HepG2 (cell line): ENCODE results near the gene MIER1. TPM values are rescaled to one million over a fixed set of nuclear protein-coding genes. Genes with fewer than 3 reads are reported as not detected.

Experiments
- ATAC-seq: fragments of 200-7000 bp; cut with Tn5 transposase; 3 replicates; pipeline ENCODE4 v1.9.1; 2020; ENCODE audit warnings: mild to moderate bottlenecking, moderate library complexity
- BruUV-seq: library from RNA; stranded (reverse); fragments of 400-500 nt; replicated peaks from 2 replicates; lab custom pipeline; 2021; lab: Mats Ljungman, UMichigan
- CTCF ChIA-PET: fragments of 300-600 bp; formaldehyde crosslinking; extraction: SDS; loops from one replicate; lab custom pipeline; 2021; ENCODE audit warnings: low total read pairs, inconsistent platforms, low intra/inter-chr PET ratio; lab: Yijun Ruan, JAX
- POLR2A ChIA-PET: fragments of 350-600 bp; sonication (Branson Sonifier 250); formaldehyde crosslinking; loops from one replicate; lab custom pipeline; 2020; ENCODE audit warnings: antibody characterized with exemption, inconsistent platforms; lab: Yijun Ruan, JAX
- DNase-seq: peaks from one replicate; pipeline ENCODE4 v3.0.0-alpha.2; 2015; ENCODE audit warnings: low spot score
- FAIRE-seq: peaks from 3 replicates; lab custom pipeline; 2011; peaks lifted over from hg19 to GRCh38; lab: Jason Lieb, UNC
- H2AFZ ChIP-seq: one replicate; pipeline ENCODE4 v1.6.1; 2011; ENCODE audit warnings: low read length, inconsistent platforms
- H3K27ac ChIP-seq: fragments of 300-600 bp; 3 replicates; pipeline ENCODE4 v1.8.0; 2011; ENCODE audit warnings: mixed run types, mild to moderate bottlenecking, mixed read lengths, low read length, inconsistent platforms; ENCODE audit not compliant: insufficient read depth; ENCODE audit errors: extremely low read length
- H3K27me3 ChIP-seq, 2 experiments: fragments of 200-600 bp in 1 of 2; 2 replicates in 1 of 2; 3 replicates in 1 of 2; pipeline versions ENCODE4 v1.6.0 to v1.8.0; 2011; ENCODE audit warnings: low read length in 2 of 2, mild to moderate bottlenecking in 2 of 2, moderate library complexity in 2 of 2, inconsistent platforms in 1 of 2; ENCODE audit not compliant: insufficient read depth in 2 of 2, control insufficient read depth in 1 of 2
- H3K36me3 ChIP-seq, 2 experiments: fragments of 200-600 bp in 1 of 2; replicated peaks in 1 of 2; 2 replicates in 1 of 2; 3 replicates in 1 of 2; pipeline versions ENCODE4 v1.5.1 to v1.8.0; 2011; ENCODE audit warnings: low read length in 2 of 2, inconsistent platforms in 1 of 2; ENCODE audit not compliant: insufficient read depth in 2 of 2, control insufficient read depth in 1 of 2
- H3K4me1 ChIP-seq: 2 replicates; pipeline ENCODE4 v1.5.1; 2012; ENCODE audit warnings: low read length, inconsistent platforms; ENCODE audit not compliant: insufficient read depth
- H3K4me2 ChIP-seq: 2 replicates; pipeline ENCODE4 v1.6.0; 2011; ENCODE audit warnings: low read depth, low read length, inconsistent platforms
- H3K4me3 ChIP-seq, 3 experiments: fragments of 200-600 bp in 1 of 3; sonication (generic), shearing (Covaris generic) in 1 of 3; replicated peaks in 1 of 3; 2 replicates each; pipeline ENCODE4 v1.5.1; 2011 to 2016; ENCODE audit warnings: low read length in 3 of 3, inconsistent platforms in 2 of 3, low read depth in 2 of 3, mild to moderate bottlenecking in 2 of 3, control low read depth in 1 of 3, mixed read lengths in 1 of 3; ENCODE audit not compliant: insufficient read depth in 1 of 3
- H3K79me2 ChIP-seq: one replicate; pipeline ENCODE4 v1.6.1; 2011; ENCODE audit warnings: low read length, inconsistent platforms; ENCODE audit not compliant: insufficient read depth
- H3K9ac ChIP-seq: 2 replicates; pipeline ENCODE4 v1.6.0; 2011; ENCODE audit warnings: mild to moderate bottlenecking, low read depth, low read length, inconsistent platforms; ENCODE audit not compliant: insufficient read depth
- H3K9me3 ChIP-seq: 2 replicates; pipeline ENCODE4 v1.5.1; 2012; ENCODE audit warnings: mild to moderate bottlenecking, low read length
- H4K20me1 ChIP-seq: 2 replicates; pipeline ENCODE4 v1.6.0; 2011; ENCODE audit warnings: inconsistent platforms, mild to moderate bottlenecking, low read length, moderate library complexity; ENCODE audit not compliant: insufficient read depth
- CHCHD3 ChIP-seq: sonication (generic); formaldehyde crosslinking; IDR thresholded peaks from 2 replicates; pipeline ENCODE4 v1.8.0; 2022; ENCODE audit warnings: mild to moderate bottlenecking, missing genetic modification reagents, moderate library complexity
- KDM5A ChIP-seq: fragments of 200-600 bp; sonication (generic); IDR thresholded peaks from 2 replicates; pipeline ENCODE4 v1.7.0; 2018; ENCODE audit warnings: antibody characterized with exemption, mild to moderate bottlenecking, low read length, borderline replicate concordance
- MAFK ChIP-seq, 2 experiments: IDR thresholded peaks in 1 of 2; conservative IDR thresholded peaks in 1 of 2; 2 replicates each; pipeline ENCODE4 v1.6.1; 2011; ENCODE audit warnings: improper control_type of control experiment in 2 of 2, low read length in 2 of 2
- POLR2G ChIP-seq: fragments of 200-400 bp; formaldehyde crosslinking; IDR thresholded peaks from 2 replicates; pipeline ENCODE4 v1.6.1; 2018; ENCODE audit warnings: mild to moderate bottlenecking, low read depth, low read length, moderate library complexity
- RARG ChIP-seq: sonication (generic); formaldehyde crosslinking; IDR thresholded peaks from 2 replicates; pipeline ENCODE4 v1.4.0; 2020; ENCODE audit warnings: low read depth, mild to moderate bottlenecking, missing genetic modification reagents
- SP5 ChIP-seq: IDR thresholded peaks from 2 replicates; pipeline ENCODE4 v1.6.1; 2016; ENCODE audit warnings: low read depth, borderline replicate concordance
- ZNF256 ChIP-seq: sonication (generic); formaldehyde crosslinking; conservative IDR thresholded peaks from 2 replicates; pipeline ENCODE4 v1.4.0; 2020; ENCODE audit warnings: missing genetic modification reagents
- WGBS: methylation state at CpG from one replicate; pipeline ENCODE4 v1.1.6; 2017; ENCODE audit warnings: low lambda C conversion rate; 5-methylcytosine and 5-hydroxymethylcytosine counted together
- in situ Hi-C: cut with HindIII; loops from 2 replicates; pipeline ENCODE4 v1.10.0; 2017; ENCODE audit warnings: low pct_unique_long_range_greater_than_20kb; ENCODE audit not compliant: extremely low pct_ligation_motif_present
- intact Hi-C: fragments of 100-400 bp; cut with micrococcal nuclease; formaldehyde crosslinking; loops from one replicate; pipeline ENCODE4 v1.10.0; 2022; ENCODE audit not compliant: unreplicated experiment
- polyA plus RNA-seq, 8 experiments: library from polyadenylated mRNA; depleted of rRNA in 3 of 8; stranded (reverse) in 7 of 8; unstranded in 1 of 8; fragments of >200 nt; fragmentation: Illumina TruSeq in 4 of 8; extraction: Trizol in 4 of 8; gene quantifications; 2 replicates each; pipeline versions ENCODE4 v1.2.1 to v1.2.3, GENCODE V29; 2011 to 2016; ENCODE audit warnings: low read depth in 4 of 8, missing spikeins in 1 of 8, mixed read lengths in 1 of 8; ENCODE audit not compliant: insufficient read depth in 1 of 8
- total RNA-seq, 5 experiments: library from RNA; depleted of rRNA; stranded (reverse); fragments of >200 nt; fragmentation: Illumina TruSeq; extraction: Trizol; gene quantifications; 2 replicates each; pipeline ENCODE4 v1.2.3, GENCODE V29; 2016; ENCODE audit warnings: low read depth in 1 of 5
- TF ChIP-seq, protein P1 (sequence below): sonication (generic); formaldehyde crosslinking; IDR thresholded peaks from 2 replicates; pipeline ENCODE4 v1.9.0; 2021; ENCODE audit warnings: missing genetic modification reagents, borderline replicate concordance
- TF ChIP-seq, protein P2 (sequence below): sonication (generic); formaldehyde crosslinking; IDR thresholded peaks from 2 replicates; pipeline ENCODE4 v1.4.0; 2020; ENCODE audit warnings: missing genetic modification reagents
- TF ChIP-seq, protein P3 (sequence below): sonication (generic); formaldehyde crosslinking; IDR thresholded peaks from 2 replicates; pipeline ENCODE4 v1.4.0; 2020; ENCODE audit warnings: mild to moderate bottlenecking, missing genetic modification reagents, borderline replicate concordance

MIER1 gene
- total and polyA plus RNA-seq, 2 of the 13 experiments (the other 11 are each of a cell fraction or from before 2014, with no cell fraction given) = 7.0 to 30.4 TPM

DNA sequence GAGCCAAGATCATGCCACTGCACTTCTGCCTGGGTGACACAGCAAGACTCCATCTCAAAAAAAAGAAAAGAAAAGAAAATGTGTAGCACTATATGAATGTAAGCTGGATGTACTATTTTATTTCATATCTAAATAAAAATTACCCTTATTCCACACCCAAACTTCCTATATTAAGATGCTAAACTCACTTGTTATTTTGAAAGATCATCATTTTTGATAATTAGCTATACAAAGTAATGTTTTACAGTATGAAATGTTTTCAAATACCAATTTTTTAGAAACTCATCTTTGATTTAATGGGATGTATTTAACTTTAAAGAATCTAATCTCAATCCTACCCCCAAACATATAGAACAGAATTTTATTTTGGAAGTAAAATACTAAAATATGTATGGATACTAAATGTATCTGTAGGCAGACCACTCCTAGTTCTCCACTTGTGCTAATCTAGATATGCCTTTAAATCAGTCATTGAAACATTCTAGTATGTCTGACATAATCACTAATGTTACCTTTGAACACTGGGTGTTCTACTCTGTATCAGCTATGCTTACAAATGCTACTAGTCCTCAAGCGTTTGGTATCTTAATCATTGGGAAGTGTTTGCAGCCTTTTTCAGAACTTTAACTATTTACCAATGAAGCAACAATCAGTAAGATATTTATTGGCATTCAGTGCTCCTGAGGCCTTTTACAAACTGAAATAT, 12.9 kb downstream of the MIER1 start:
- POLR2A ChIA-PET = no interaction called here
- H3K4me2 ChIP-seq = no peak overlapping the region
- no peak for FAIRE-seq
- H3K9me3 ChIP-seq = no peaks in the 10 kb centered on the region
- peaks cover 86% of the 10 kb centered on the region for H3K4me1 ChIP-seq
- peaks cover 5% of the 10 kb centered on the region; the same call in 1 of the 2 replicates for H4K20me1 ChIP-seq
- TF ChIP-seq, protein P1, sequence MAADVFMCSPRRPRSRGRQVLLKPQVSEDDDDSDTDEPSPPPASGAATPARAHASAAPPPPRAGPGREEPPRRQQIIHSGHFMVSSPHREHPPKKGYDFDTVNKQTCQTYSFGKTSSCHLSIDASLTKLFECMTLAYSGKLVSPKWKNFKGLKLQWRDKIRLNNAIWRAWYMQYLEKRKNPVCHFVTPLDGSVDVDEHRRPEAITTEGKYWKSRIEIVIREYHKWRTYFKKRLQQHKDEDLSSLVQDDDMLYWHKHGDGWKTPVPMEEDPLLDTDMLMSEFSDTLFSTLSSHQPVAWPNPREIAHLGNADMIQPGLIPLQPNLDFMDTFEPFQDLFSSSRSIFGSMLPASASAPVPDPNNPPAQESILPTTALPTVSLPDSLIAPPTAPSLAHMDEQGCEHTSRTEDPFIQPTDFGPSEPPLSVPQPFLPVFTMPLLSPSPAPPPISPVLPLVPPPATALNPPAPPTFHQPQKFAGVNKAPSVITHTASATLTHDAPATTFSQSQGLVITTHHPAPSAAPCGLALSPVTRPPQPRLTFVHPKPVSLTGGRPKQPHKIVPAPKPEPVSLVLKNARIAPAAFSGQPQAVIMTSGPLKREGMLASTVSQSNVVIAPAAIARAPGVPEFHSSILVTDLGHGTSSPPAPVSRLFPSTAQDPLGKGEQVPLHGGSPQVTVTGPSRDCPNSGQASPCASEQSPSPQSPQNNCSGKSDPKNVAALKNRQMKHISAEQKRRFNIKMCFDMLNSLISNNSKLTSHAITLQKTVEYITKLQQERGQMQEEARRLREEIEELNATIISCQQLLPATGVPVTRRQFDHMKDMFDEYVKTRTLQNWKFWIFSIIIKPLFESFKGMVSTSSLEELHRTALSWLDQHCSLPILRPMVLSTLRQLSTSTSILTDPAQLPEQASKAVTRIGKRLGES (CRISPR knock-in tag) = no peak
- TF ChIP-seq MAFK (conservative IDR thresholded peaks at IDR 0.05 in 1 of 2, IDR thresholded peaks at IDR 0.05 in 1 of 2; ENCODE audit: low read length in 2 of 2) = peak; percentile 39 to 58; a peak in 3 of 4 replicates
- in situ Hi-C loops = loop anchor here (25.0 kb wide), 1 partner anchor 475 kb away; no protein-coding TSS in a partner anchor
- no peak for DNase-seq
- WGBS = 0% methylated on average over 1 of the region's 1 CpG
- H3K27me3 ChIP-seq = no peaks in the 10 kb centered on the region
- peaks cover 93% of the 10 kb centered on the region for H3K79me2 ChIP-seq
- H3K4me3 ChIP-seq = no peak overlapping the region
- CTCF ChIA-PET = no interaction called here
- H3K36me3 ChIP-seq = no peaks in the 10 kb centered on the region; a peak in 2 of 5 replicates
- H3K27ac ChIP-seq = no peak overlapping the region
- BruUV-seq = no TSS peak
- no peak overlapping the region for H2AFZ ChIP-seq
- peak; percentile 51 for ATAC-seq
- intact Hi-C loops = loop anchor here (10.0 kb wide), 1 partner anchor 207 kb away; no protein-coding TSS in a partner anchor
- H3K9ac ChIP-seq = no peak overlapping the region

DNA sequence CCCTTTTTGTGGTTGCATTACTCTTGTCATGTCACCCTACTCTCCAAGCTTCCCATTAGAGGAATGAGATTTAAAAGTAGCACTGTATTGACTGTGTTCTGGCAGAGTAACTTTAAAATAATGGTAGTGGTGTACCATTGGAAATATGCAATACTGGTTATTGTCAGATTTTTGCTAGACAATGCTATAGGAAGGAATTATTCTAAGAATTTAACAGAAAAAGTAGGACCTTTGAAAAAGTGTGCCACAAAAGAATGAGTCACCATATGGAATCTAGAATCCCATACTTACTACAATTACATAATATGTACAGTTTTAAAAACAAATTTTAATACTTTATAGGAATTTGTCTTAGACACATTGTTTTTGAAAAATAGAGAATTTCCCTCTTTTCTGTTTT, 13.8 kb downstream of the MIER1 start:
- H3K27me3 ChIP-seq = no peaks in the 10 kb centered on the region
- ChIA-PET POLR2A (no interaction called here), CTCF (no interaction called here)
- ATAC-seq = no peak
- H2AFZ ChIP-seq = no peak overlapping the region
- FAIRE-seq = no peak
- H3K9ac ChIP-seq = no peak overlapping the region
- intact Hi-C loops (loop anchor here (10.0 kb wide), 1 partner anchor 206 kb away; no protein-coding TSS in a partner anchor), in situ Hi-C loops (loop anchor here (25.0 kb wide), 1 partner anchor 474 kb away; no protein-coding TSS in a partner anchor)
- no peak overlapping the region for H3K4me2 ChIP-seq
- H4K20me1 ChIP-seq = peaks cover 3% of the 10 kb centered on the region; the same call in 1 of the 2 replicates
- no peaks in the 10 kb centered on the region; a peak in 2 of 5 replicates for H3K36me3 ChIP-seq
- BruUV-seq = no TSS peak
- no peaks in the 10 kb centered on the region for H3K9me3 ChIP-seq
- DNase-seq = peak; percentile 7
- H3K4me3 ChIP-seq = no peak overlapping the region
- H3K79me2 ChIP-seq = peaks cover 91% of the 10 kb centered on the region
- H3K4me1 ChIP-seq = peaks cover 79% of the 10 kb centered on the region
- H3K27ac ChIP-seq = no peak overlapping the region
- TF ChIP-seq SP5 (CRISPR knock-in tag) = no peak
- no peak for TF ChIP-seq KDM5A
- TF ChIP-seq, protein P2, sequence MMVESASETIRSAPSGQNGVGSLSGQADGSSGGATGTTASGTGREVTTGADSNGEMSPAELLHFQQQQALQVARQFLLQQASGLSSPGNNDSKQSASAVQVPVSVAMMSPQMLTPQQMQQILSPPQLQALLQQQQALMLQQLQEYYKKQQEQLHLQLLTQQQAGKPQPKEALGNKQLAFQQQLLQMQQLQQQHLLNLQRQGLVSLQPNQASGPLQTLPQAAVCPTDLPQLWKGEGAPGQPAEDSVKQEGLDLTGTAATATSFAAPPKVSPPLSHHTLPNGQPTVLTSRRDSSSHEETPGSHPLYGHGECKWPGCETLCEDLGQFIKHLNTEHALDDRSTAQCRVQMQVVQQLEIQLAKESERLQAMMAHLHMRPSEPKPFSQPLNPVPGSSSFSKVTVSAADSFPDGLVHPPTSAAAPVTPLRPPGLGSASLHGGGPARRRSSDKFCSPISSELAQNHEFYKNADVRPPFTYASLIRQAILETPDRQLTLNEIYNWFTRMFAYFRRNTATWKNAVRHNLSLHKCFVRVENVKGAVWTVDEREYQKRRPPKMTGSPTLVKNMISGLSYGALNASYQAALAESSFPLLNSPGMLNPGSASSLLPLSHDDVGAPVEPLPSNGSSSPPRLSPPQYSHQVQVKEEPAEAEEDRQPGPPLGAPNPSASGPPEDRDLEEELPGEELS (CRISPR knock-in tag) = no peak
- TF ChIP-seq POLR2G = no peak
- TF ChIP-seq, protein P3, sequence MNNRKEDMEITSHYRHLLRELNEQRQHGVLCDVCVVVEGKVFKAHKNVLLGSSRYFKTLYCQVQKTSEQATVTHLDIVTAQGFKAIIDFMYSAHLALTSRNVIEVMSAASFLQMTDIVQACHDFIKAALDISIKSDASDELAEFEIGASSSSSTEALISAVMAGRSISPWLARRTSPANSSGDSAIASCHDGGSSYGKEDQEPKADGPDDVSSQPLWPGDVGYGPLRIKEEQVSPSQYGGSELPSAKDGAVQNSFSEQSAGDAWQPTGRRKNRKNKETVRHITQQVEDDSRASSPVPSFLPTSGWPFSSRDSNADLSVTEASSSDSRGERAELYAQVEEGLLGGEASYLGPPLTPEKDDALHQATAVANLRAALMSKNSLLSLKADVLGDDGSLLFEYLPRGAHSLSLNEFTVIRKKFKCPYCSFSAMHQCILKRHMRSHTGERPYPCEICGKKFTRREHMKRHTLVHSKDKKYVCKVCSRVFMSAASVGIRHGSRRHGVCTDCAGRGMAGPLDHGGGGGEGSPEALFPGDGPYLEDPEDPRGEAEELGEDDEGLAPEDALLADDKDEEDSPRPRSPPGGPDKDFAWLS = no peak
- no peak for TF ChIP-seq CHCHD3 (CRISPR knock-in tag)
- no peak for TF ChIP-seq ZNF256 (CRISPR knock-in tag)
- no peak for TF ChIP-seq RARG (CRISPR knock-in tag)
